Measurements from ENCODE around the gene TLX2. TPM values are rescaled to one million over a fixed set of nuclear protein-coding genes. Genes with fewer than 3 reads are reported as not detected.
"Not testable (repeated sequence)": the region's sequence is repeated elsewhere in the genome, so short reads cannot be mapped to it uniquely, and the experiment has no call there.

TLX2 gene
- total RNA-seq, 2 experiments from 2014 or later, result 0.10 TPM

- peak overlapping the region; percentile 88 for H3K27ac Mint-ChIP-seq
- intact Hi-C loops (cut with micrococcal nuclease), result loop anchor here (1.0 to 2.0 kb wide), 6 partner anchors 11 to 280 kb away; partner anchors contain the start of genes AUP1, HK2, HTRA2 and PCGF1
- H3K4me3 Mint-ChIP-seq, result peak overlapping the region; percentile 94
- peaks cover 4% of the 10 kb centered on the region for H3K4me1 Mint-ChIP-seq (ENCODE audit: low read depth)
- no peaks in the 10 kb centered on the region for H3K9me3 Mint-ChIP-seq
- CTCF ChIA-PET, result interaction anchor here (0.9 to 1.7 kb wide), 4 partner anchors 12 to 30 kb away, joined by 3 to 5 read pairs (median 4); no protein-coding TSS in a partner anchor
- H3K27me3 Mint-ChIP-seq (ENCODE audit: low read depth), result peaks cover 12% of the 10 kb centered on the region
- H3K36me3 Mint-ChIP-seq (ENCODE audit: low read depth), result peaks cover 4% of the 10 kb centered on the region
- DNase-seq, result peak; percentile 48
Measured at GRCh38 chr2:74554820-74555531, 40.7 kb downstream of the TLX2 start.

- no peaks in the 10 kb centered on the region for H3K9me3 Mint-ChIP-seq
- CTCF ChIA-PET, result interaction anchor here (0.9 to 1.7 kb wide), 5 partner anchors 11 to 30 kb away, joined by 3 to 5 read pairs (median 3); no protein-coding TSS in a partner anchor
- H3K27ac Mint-ChIP-seq, result no peak overlapping the region
- H3K4me3 Mint-ChIP-seq, result peak overlapping the region; percentile 94
- peaks cover 12% of the 10 kb centered on the region for H3K27me3 Mint-ChIP-seq (ENCODE audit: low read depth)
- H3K36me3 Mint-ChIP-seq (ENCODE audit: low read depth), result peaks cover 4% of the 10 kb centered on the region
- DNase-seq, result no peak
- intact Hi-C loops (cut with micrococcal nuclease), result loop anchor here (2.0 kb wide), 2 partner anchors 49 to 279 kb away; partner anchors contain the start of genes HK2 and PCGF1
- H3K4me1 Mint-ChIP-seq (ENCODE audit: low read depth), result peaks cover 7% of the 10 kb centered on the region
Measured at GRCh38 chr2:74555610-74556103, 41.4 kb downstream of the TLX2 start.

GRCh38 chr2:74556159-74556558 lies 41.9 kb downstream of the TLX2 start:
- Mint-ChIP-seq H3K4me3 (peak overlapping the region; percentile 94), H3K36me3 (ENCODE audit: low read depth) (peaks cover 4% of the 10 kb centered on the region), H3K27ac (no peak overlapping the region), H3K4me1 (ENCODE audit: low read depth) (peaks cover 8% of the 10 kb centered on the region), H3K27me3 (ENCODE audit: low read depth) (peaks cover 13% of the 10 kb centered on the region), H3K9me3 (no peaks in the 10 kb centered on the region)
- intact Hi-C loops (cut with micrococcal nuclease), result no loop called here
- DNase-seq, result no peak
- CTCF ChIA-PET, result interaction anchor here (0.8 to 1.7 kb wide), 4 partner anchors 11 to 73 kb away, joined by 3 to 5 read pairs (median 3); no protein-coding TSS in a partner anchor

GRCh38 chr2:74556831-74557370 lies 42.7 kb downstream of the TLX2 start:
- no peak overlapping the region for H3K4me3 Mint-ChIP-seq
- H3K4me1 Mint-ChIP-seq (ENCODE audit: low read depth), result peaks cover 8% of the 10 kb centered on the region
- CTCF ChIA-PET, result interaction anchor here (0.8 to 1.6 kb wide), 5 partner anchors 11 to 73 kb away, joined by 3 to 6 read pairs (median 3); no protein-coding TSS in a partner anchor

GRCh38 chr2:74558284-74559230 lies 44.3 kb downstream of the TLX2 start:
- Mint-ChIP-seq H3K9me3 (no peaks in the 10 kb centered on the region), H3K4me3 (no peak overlapping the region), H3K36me3 (ENCODE audit: low read depth) (peaks cover 4% of the 10 kb centered on the region), H3K4me1 (ENCODE audit: low read depth) (peaks cover 8% of the 10 kb centered on the region), H3K27me3 (ENCODE audit: low read depth) (peaks cover 13% of the 10 kb centered on the region), H3K27ac (no peak overlapping the region)
- CTCF ChIA-PET, result interaction anchor here (0.6 to 1.6 kb wide), 4 partner anchors 16 to 83 kb away, joined by 3 to 6 read pairs (median 4); no protein-coding TSS in a partner anchor
- no peak for DNase-seq
- intact Hi-C loops (cut with micrococcal nuclease), result no loop called here

More at GRCh38 chr2:74556831-74557370, 42.7 kb downstream of the TLX2 start:
- Mint-ChIP-seq H3K36me3 (ENCODE audit: low read depth) (peaks cover 4% of the 10 kb centered on the region), H3K27me3 (ENCODE audit: low read depth) (peaks cover 10% of the 10 kb centered on the region), H3K27ac (no peak overlapping the region), H3K9me3 (no peaks in the 10 kb centered on the region)
- DNase-seq, result no peak
- intact Hi-C loops (cut with micrococcal nuclease), result no loop called here

GRCh38 chr2:74559912-74560311 lies 45.7 kb downstream of the TLX2 start:
- H3K9me3 Mint-ChIP-seq, result no peaks in the 10 kb centered on the region
- H3K4me1 Mint-ChIP-seq (ENCODE audit: low read depth), result peaks cover 8% of the 10 kb centered on the region
- no peak overlapping the region for H3K27ac Mint-ChIP-seq
- peaks cover 4% of the 10 kb centered on the region for H3K36me3 Mint-ChIP-seq (ENCODE audit: low read depth)
- H3K27me3 Mint-ChIP-seq (ENCODE audit: low read depth), result peaks cover 18% of the 10 kb centered on the region
- no peak for DNase-seq
- no peak overlapping the region for H3K4me3 Mint-ChIP-seq
- CTCF ChIA-PET, result interaction anchor here (1.2 kb wide), 1 partner anchor 29 kb away, joined by 3 read pairs; no protein-coding TSS in a partner anchor
- intact Hi-C loops (cut with micrococcal nuclease), result no loop called here

- intact Hi-C loops (cut with micrococcal nuclease), result no loop called here
- DNase-seq, result no peak
- H3K9me3 Mint-ChIP-seq, result no peaks in the 10 kb centered on the region
- CTCF ChIA-PET, result interaction anchor here (1.2 kb wide), 1 partner anchor 28 kb away, joined by 3 read pairs; no protein-coding TSS in a partner anchor
- H3K36me3 Mint-ChIP-seq (ENCODE audit: low read depth), result peaks cover 4% of the 10 kb centered on the region
- peaks cover 8% of the 10 kb centered on the region for H3K4me1 Mint-ChIP-seq (ENCODE audit: low read depth)
- peaks cover 18% of the 10 kb centered on the region for H3K27me3 Mint-ChIP-seq (ENCODE audit: low read depth)
- H3K4me3 Mint-ChIP-seq, result no peak overlapping the region
- no peak overlapping the region for H3K27ac Mint-ChIP-seq
Measured at GRCh38 chr2:74560591-74560990, 46.3 kb downstream of the TLX2 start.

- H3K27ac Mint-ChIP-seq; CTCF ChIA-PET; intact Hi-C loops (cut with micrococcal nuclease); H3K4me3 Mint-ChIP-seq; H3K9me3 Mint-ChIP-seq; DNase-seq; H3K36me3 Mint-ChIP-seq (ENCODE audit: low read depth): not testable (repeated sequence)
- peaks cover 18% of the 10 kb centered on the region for H3K27me3 Mint-ChIP-seq (ENCODE audit: low read depth)
- peaks cover 12% of the 10 kb centered on the region for H3K4me1 Mint-ChIP-seq (ENCODE audit: low read depth)
Measured at GRCh38 chr2:74561022-74561421, 46.8 kb downstream of the TLX2 start.

GRCh38 chr2:74562126-74562775 lies 48.0 kb downstream of the TLX2 start:
- Mint-ChIP-seq H3K27me3 (ENCODE audit: low read depth) (peaks cover 18% of the 10 kb centered on the region), H3K4me3 (no peak overlapping the region), H3K27ac (no peak overlapping the region), H3K9me3 (no peaks in the 10 kb centered on the region), H3K36me3 (ENCODE audit: low read depth) (no peaks in the 10 kb centered on the region), H3K4me1 (ENCODE audit: low read depth) (peaks cover 21% of the 10 kb centered on the region)
- DNase-seq, result no peak
- intact Hi-C loops (cut with micrococcal nuclease), result no loop called here
- CTCF ChIA-PET, result no interaction called here

GRCh38 chr2:74564222-74564621 lies 50.0 kb downstream of the TLX2 start:
- Mint-ChIP-seq H3K27ac (no peak overlapping the region), H3K4me1 (ENCODE audit: low read depth) (peaks cover 32% of the 10 kb centered on the region), H3K4me3 (no peak overlapping the region), H3K27me3 (ENCODE audit: low read depth) (peaks cover 18% of the 10 kb centered on the region), H3K36me3 (ENCODE audit: low read depth) (no peaks in the 10 kb centered on the region), H3K9me3 (no peaks in the 10 kb centered on the region)
- no peak for DNase-seq
- intact Hi-C loops (cut with micrococcal nuclease), result no loop called here
- CTCF ChIA-PET, result no interaction called here

GRCh38 chr2:74566076-74566753 lies 52.0 kb downstream of the TLX2 start:
- Mint-ChIP-seq H3K27ac (peak overlapping the region; percentile 87), H3K4me3 (peak overlapping the region; percentile 31), H3K27me3 (ENCODE audit: low read depth) (peaks cover 12% of the 10 kb centered on the region), H3K9me3 (no peaks in the 10 kb centered on the region), H3K4me1 (ENCODE audit: low read depth) (peaks cover 35% of the 10 kb centered on the region), H3K36me3 (ENCODE audit: low read depth) (no peaks in the 10 kb centered on the region)
- intact Hi-C loops (cut with micrococcal nuclease), result loop anchor here (1.0 to 5.0 kb wide), 4 partner anchors 8 to 281 kb away; partner anchors contain the start of gene DOK1
- DNase-seq, result peak; percentile 42
- CTCF ChIA-PET, result interaction anchor here (0.9 to 12.8 kb wide), 7 partner anchors 10 to 83 kb away, joined by 3 to 144 read pairs (median 5); partner anchors contain the start of genes CCDC142 and TTC31

Measured in activated naive CD4-positive, alpha-beta T cell treated with anti-CD3 and anti-CD28 coated beads for 36 hours (primary cell).